ENCODE measurements around the gene TMOD1.

Gene TMOD1

DNA sequence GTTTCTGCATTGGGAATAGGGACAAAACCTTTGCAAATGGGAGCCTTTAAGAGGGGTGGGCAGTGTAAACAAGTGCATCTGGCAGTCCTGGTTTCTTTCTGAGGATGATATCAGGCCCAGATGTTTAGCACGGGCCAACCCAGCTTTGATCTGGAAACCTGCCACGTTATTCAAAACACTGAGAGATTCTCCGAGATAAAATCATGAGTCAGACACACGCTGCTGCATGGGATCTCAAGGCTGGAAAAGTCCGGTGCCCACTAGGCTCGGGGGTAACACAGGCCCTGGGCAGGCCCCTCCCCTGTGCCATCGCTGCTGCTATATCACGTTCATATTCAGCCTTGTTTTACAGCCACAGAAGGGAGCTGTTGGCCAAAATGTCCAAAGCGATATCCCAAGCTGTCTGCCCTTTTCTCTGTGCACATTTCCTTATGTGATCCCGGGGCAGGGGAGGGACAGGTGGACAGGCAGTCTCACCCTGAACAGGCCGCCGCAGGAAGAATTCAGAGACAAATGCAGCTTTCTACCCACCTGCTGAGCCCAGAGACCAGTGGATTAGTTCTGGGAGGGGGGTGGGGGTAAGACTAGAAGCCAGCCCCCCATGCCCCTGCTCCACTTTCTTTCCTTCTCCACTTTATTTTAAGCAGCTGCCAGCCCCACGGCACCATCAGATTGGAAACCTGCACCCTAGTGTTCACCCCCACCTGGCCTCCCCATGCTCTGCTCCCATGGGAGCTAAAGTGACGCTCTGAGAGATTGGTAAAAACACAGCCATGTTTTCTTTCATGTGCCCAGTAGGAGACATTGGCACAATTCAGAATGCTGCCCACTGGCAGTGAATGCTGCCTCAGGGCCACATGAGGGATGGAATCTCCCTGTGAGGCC lies 63.1 kb downstream of the TMOD1 start:
- Histone ChIP-seq H3K4me3 (ENCODE audit: insufficient read depth, low read depth, low read length) (no peak overlapping the region), H3K27me3 (ENCODE audit: control insufficient read depth, insufficient read depth, low read length, poor library complexity, severe bottlenecking) (no peaks in the 10 kb centered on the region), H3K9me3 (ENCODE audit: control insufficient read depth, low read length) (no peaks in the 10 kb centered on the region), H3K4me1 (ENCODE audit: control insufficient read depth, insufficient read depth, low read length) (peaks cover 12% of the 10 kb centered on the region), H3K27ac (ENCODE audit: insufficient read depth, low read depth, low read length, poor library complexity, severe bottlenecking) (no peak overlapping the region), H3K36me3 (ENCODE audit: control insufficient read depth, insufficient read depth, low read length) (no peaks in the 10 kb centered on the region)
- WGBS, 2 experiments = 63 to 72% methylated on average over 12 to 14 of the region's 14 CpGs

DNA sequence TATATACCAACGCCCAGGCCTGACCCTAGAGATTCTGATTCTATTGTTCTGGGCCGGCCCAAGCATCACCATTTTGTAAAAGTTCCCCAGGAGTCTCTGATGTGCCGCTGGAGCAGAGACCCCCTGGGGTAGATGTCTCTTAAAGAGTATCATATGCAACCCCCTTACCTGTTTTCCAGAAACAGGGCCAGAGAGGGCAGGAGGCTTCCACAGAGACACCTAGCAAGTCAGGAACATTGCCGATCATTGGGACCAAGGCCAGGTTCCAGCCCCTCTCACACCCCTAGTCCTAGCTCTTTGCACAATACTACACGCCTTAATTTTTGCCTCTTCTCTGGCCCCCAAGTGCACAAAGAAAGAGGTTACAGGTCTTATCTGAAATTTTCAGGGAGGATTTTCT lies 63.8 kb downstream of the TMOD1 start:
- no peak overlapping the region for H3K4me3 ChIP-seq (ENCODE audit: insufficient read depth, low read depth, low read length)
- 77 to 78% methylated on average over 5 of the region's 5 CpGs for WGBS, 2 experiments
- H3K4me1 ChIP-seq (ENCODE audit: control insufficient read depth, insufficient read depth, low read length) = peaks cover 12% of the 10 kb centered on the region
- no peaks in the 10 kb centered on the region for H3K36me3 ChIP-seq (ENCODE audit: control insufficient read depth, insufficient read depth, low read length)
- no peaks in the 10 kb centered on the region for H3K27me3 ChIP-seq (ENCODE audit: control insufficient read depth, insufficient read depth, low read length, poor library complexity, severe bottlenecking)
- no peaks in the 10 kb centered on the region for H3K9me3 ChIP-seq (ENCODE audit: control insufficient read depth, low read length)
- no peak overlapping the region for H3K27ac ChIP-seq (ENCODE audit: insufficient read depth, low read depth, low read length, poor library complexity, severe bottlenecking)

DNA sequence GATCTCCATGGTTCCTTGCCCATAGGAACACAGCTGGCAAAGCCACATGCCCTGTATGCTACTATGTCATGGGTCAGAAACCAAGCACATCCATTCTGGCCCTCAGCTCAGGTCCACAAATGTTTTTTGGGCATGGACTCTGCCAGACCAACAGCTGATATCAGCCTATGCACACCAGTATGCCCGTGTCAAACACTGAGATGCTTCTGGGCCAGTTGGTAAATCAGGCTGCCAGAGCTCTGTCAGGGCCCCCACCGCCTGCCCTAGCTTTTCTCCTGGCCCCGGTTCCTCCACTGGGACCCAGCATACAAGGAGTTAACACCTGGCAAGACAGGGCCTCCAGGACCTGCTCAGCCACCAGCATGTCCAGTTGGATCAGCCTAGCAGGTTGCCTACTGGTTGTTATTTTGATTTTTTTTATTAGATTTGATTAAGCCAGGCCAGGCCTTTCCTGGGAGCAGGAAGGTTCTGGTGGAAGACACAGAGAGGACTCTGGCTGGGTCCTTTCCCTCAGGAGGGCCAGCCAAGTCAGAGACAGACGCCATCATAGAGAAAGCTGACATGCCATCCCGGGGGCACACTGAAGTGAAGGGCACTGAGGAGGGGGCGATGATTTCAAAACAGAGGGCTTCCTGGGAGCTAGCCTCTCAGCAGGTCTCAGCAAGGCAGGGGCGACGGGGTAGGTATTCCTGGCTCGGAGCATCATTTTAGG lies 65.9 kb downstream of the TMOD1 start:
- no peaks in the 10 kb centered on the region for H3K9me3 ChIP-seq (ENCODE audit: control insufficient read depth, low read length)
- 83 to 84% methylated on average over 9 of the region's 9 CpGs for WGBS, 2 experiments
- no peak overlapping the region for H3K27ac ChIP-seq (ENCODE audit: insufficient read depth, low read depth, low read length, poor library complexity, severe bottlenecking)
- no peaks in the 10 kb centered on the region for H3K36me3 ChIP-seq (ENCODE audit: control insufficient read depth, insufficient read depth, low read length)
- H3K27me3 ChIP-seq (ENCODE audit: control insufficient read depth, insufficient read depth, low read length, poor library complexity, severe bottlenecking) = no peaks in the 10 kb centered on the region
- H3K4me1 ChIP-seq (ENCODE audit: control insufficient read depth, insufficient read depth, low read length) = peaks cover 12% of the 10 kb centered on the region
- H3K4me3 ChIP-seq (ENCODE audit: insufficient read depth, low read depth, low read length) = no peak overlapping the region

DNA sequence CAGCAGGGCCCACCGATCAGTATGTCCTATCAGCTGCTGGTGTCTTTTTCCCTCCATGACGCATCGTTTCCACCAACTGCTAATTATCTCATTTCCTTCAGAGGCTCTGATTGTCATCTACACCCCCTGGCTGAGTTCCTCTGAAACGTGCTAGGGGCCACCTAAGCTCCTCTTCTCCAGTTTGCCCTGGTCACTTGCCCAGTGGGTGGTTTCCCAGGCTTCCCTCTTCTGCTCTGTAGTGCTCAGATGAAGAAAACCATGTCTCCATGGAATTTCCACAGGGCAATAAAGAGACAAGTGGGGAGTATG lies 66.4 kb downstream of the TMOD1 start:
- 89 to 91% methylated on average over 4 of the region's 4 CpGs for WGBS, 2 experiments
- H3K27ac ChIP-seq (ENCODE audit: insufficient read depth, low read depth, low read length, poor library complexity, severe bottlenecking) = no peak overlapping the region
- no peaks in the 10 kb centered on the region for H3K36me3 ChIP-seq (ENCODE audit: control insufficient read depth, insufficient read depth, low read length)
- peaks cover 12% of the 10 kb centered on the region for H3K4me1 ChIP-seq (ENCODE audit: control insufficient read depth, insufficient read depth, low read length)
- no peak overlapping the region for H3K4me3 ChIP-seq (ENCODE audit: insufficient read depth, low read depth, low read length)
- H3K9me3 ChIP-seq (ENCODE audit: control insufficient read depth, low read length) = no peaks in the 10 kb centered on the region
- no peaks in the 10 kb centered on the region for H3K27me3 ChIP-seq (ENCODE audit: control insufficient read depth, insufficient read depth, low read length, poor library complexity, severe bottlenecking)

DNA sequence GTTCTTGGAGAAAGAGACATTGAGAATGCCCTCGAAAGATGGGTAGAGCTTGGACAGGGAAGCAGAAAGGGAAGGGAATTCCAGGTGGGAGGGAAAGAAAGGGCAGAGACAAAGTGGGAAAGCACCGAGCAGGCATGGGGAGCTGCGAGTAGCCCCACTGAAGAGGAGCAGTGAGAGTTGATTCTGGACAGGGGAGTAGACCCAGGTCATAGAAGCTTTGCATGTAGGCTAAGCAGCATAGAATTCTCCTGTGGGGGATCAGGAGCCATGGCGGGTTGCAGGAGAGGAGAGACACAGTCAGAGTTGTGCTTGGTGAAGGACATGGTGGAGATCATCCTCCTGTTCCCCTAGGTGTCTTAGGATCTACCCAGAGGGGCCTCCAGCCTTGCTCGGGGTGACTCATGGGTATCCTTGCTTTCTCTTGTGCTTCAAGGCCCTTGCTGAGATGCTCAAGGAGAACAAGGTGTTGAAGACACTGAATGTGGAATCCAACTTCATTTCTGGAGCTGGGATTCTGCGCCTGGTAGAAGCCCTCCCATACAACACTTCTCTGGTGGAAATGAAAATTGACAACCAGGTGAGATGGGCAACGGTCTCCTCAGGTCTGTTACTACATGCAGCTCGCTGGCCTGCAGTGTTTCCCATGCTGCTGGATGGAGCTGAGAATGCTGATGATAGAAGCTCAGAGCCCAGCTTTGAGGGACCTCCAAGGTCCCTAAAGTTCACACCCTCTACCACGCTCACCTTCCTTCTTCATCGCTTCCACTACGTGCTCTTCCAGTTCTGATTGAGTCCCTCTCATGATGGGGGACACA lies 67.2 kb downstream of the TMOD1 start:
- Histone ChIP-seq H3K27me3 (ENCODE audit: control insufficient read depth, insufficient read depth, low read length, poor library complexity, severe bottlenecking) (no peaks in the 10 kb centered on the region), H3K9me3 (ENCODE audit: control insufficient read depth, low read length) (no peaks in the 10 kb centered on the region), H3K4me3 (ENCODE audit: insufficient read depth, low read depth, low read length) (no peak overlapping the region), H3K27ac (ENCODE audit: insufficient read depth, low read depth, low read length, poor library complexity, severe bottlenecking) (no peak overlapping the region), H3K36me3 (ENCODE audit: control insufficient read depth, insufficient read depth, low read length) (no peaks in the 10 kb centered on the region), H3K4me1 (ENCODE audit: control insufficient read depth, insufficient read depth, low read length) (peaks cover 12% of the 10 kb centered on the region)
- 93 to 95% methylated on average over 11 of the region's 11 CpGs for WGBS, 2 experiments

DNA sequence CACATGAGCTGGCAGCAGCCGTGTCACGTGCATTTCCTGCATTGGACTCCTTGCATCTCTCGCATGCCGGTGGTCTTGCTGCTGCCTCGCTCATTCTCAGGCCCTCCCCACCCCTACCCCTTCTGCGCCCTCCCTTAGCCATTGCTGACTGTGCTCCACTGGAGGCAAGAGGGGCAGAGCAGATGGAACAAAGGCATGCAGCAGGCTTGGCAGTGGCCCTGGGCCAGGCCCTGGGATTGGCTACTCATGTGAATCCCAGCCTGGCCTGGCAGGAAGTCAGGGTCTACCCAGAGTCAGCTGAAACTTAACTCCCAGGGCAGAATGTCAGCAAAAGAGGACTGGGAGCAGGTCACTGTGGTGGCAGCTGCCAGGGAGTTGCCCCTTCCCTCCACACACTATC lies 69.4 kb downstream of the TMOD1 start:
- no peaks in the 10 kb centered on the region for H3K4me1 ChIP-seq (ENCODE audit: control insufficient read depth, insufficient read depth, low read length)
- no peaks in the 10 kb centered on the region for H3K9me3 ChIP-seq (ENCODE audit: control insufficient read depth, low read length)
- H3K36me3 ChIP-seq (ENCODE audit: control insufficient read depth, insufficient read depth, low read length) = no peaks in the 10 kb centered on the region
- no peak overlapping the region for H3K27ac ChIP-seq (ENCODE audit: insufficient read depth, low read depth, low read length, poor library complexity, severe bottlenecking)
- 94 to 97% methylated on average over 6 of the region's 6 CpGs for WGBS, 2 experiments
- H3K4me3 ChIP-seq (ENCODE audit: insufficient read depth, low read depth, low read length) = no peak overlapping the region
- H3K27me3 ChIP-seq (ENCODE audit: control insufficient read depth, insufficient read depth, low read length, poor library complexity, severe bottlenecking) = no peaks in the 10 kb centered on the region

DNA sequence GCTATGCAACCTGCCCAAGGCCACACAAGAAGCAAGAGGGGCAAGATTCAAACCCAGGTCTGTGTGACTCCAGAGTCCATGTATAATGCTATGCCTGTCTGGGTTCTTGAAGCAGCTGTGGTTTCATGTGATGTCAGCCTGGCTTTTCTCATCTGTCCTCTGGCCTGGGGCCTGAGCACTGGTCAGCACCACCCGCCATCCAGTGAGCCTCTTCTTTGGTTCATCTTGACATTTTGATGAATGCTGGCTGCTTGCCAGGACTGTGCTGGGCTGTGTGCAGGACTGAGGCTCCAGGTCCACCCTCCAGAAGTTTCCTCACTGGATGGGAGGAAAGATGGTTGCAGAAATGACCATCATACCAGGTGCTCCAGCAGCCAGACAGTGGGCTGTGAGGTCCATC lies 70.2 kb downstream of the TMOD1 start:
- H3K27me3 ChIP-seq (ENCODE audit: control insufficient read depth, insufficient read depth, low read length, poor library complexity, severe bottlenecking) = no peaks in the 10 kb centered on the region
- no peaks in the 10 kb centered on the region for H3K9me3 ChIP-seq (ENCODE audit: control insufficient read depth, low read length)
- no peaks in the 10 kb centered on the region for H3K4me1 ChIP-seq (ENCODE audit: control insufficient read depth, insufficient read depth, low read length)
- no peak overlapping the region for H3K27ac ChIP-seq (ENCODE audit: insufficient read depth, low read depth, low read length, poor library complexity, severe bottlenecking)
- 89 to 91% methylated on average over 1 of the region's 1 CpG for WGBS, 2 experiments
- H3K4me3 ChIP-seq (ENCODE audit: insufficient read depth, low read depth, low read length) = no peak overlapping the region
- H3K36me3 ChIP-seq (ENCODE audit: control insufficient read depth, insufficient read depth, low read length) = no peaks in the 10 kb centered on the region

DNA sequence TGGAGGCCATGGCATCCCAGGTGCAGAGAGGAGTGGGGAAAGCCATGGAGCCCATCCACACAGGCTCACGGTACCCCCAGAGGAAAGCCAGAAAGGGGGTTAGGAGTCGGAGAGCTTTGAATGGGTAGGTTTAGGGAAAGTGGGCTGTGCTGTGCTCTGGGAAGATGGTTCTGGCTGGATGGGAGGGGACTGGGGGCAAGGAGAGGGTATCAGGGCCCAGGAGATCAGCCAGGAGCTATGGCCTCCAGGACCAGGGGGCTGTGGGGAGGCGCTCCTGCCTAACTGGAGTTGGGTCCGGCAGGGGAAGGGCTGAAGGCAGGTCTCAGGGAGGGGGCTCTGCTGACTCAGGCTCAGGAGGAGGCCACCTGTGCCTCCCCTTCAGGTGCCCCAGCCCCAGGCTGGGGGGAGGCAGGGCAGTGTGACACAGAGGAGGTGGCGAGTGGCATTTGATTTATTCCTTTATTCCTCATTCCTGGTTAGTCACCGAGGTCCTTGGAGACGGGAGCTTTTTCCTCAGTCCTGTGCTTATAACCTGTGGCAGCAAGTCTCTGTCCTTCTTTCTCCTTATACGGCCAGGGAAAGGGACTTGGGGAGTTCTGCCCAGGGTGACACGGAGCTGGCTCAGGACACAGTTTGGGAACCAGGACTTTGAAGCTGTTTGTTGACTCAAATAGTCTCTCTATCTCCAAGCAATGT lies 70.9 kb downstream of the TMOD1 start:
- H3K9me3 ChIP-seq (ENCODE audit: control insufficient read depth, low read length) = no peaks in the 10 kb centered on the region
- H3K27ac ChIP-seq (ENCODE audit: insufficient read depth, low read depth, low read length, poor library complexity, severe bottlenecking) = no peak overlapping the region
- 81% methylated on average over 9 of the region's 9 CpGs for WGBS, 2 experiments

DNA sequence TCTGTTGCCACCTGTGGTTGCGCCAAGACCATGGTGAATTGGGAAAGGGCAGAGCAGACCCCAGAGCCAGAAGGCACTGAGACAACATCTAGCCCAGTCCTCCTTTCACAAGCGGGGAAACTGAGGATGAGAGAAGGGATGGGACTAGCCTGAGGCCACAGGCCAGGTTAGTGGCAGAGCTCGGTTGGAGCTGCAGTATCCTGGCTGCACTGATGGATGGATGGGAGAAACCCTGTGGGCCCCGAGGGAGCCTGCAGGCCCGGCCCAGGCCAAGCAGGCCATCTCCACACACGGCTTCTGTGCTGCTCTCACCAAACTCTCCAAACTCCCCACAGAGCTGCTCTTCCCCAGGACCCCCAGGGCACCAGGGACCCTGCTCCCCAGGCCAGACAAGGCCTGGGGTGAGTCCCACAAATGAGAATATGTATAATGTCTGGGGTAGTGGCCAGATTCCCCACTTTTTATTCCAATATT lies 71.5 kb downstream of the TMOD1 start:
- H3K4me1 ChIP-seq (ENCODE audit: control insufficient read depth, insufficient read depth, low read length) = no peaks in the 10 kb centered on the region
- H3K27me3 ChIP-seq (ENCODE audit: control insufficient read depth, insufficient read depth, low read length, poor library complexity, severe bottlenecking) = no peaks in the 10 kb centered on the region
- WGBS, 2 experiments = 90 to 94% methylated on average over 6 of the region's 6 CpGs

More for the DNA sequence above, 70.9 kb downstream of the TMOD1 start:
- Histone ChIP-seq H3K4me1 (ENCODE audit: control insufficient read depth, insufficient read depth, low read length) (no peaks in the 10 kb centered on the region), H3K36me3 (ENCODE audit: control insufficient read depth, insufficient read depth, low read length) (no peaks in the 10 kb centered on the region), H3K4me3 (ENCODE audit: insufficient read depth, low read depth, low read length) (no peak overlapping the region), H3K27me3 (ENCODE audit: control insufficient read depth, insufficient read depth, low read length, poor library complexity, severe bottlenecking) (no peaks in the 10 kb centered on the region)

More for the DNA sequence above, 71.5 kb downstream of the TMOD1 start:
- Histone ChIP-seq H3K27ac (ENCODE audit: insufficient read depth, low read depth, low read length, poor library complexity, severe bottlenecking) (no peak overlapping the region), H3K9me3 (ENCODE audit: control insufficient read depth, low read length) (no peaks in the 10 kb centered on the region), H3K36me3 (ENCODE audit: control insufficient read depth, insufficient read depth, low read length) (no peaks in the 10 kb centered on the region), H3K4me3 (ENCODE audit: insufficient read depth, low read depth, low read length) (no peak overlapping the region)
